Measurements from ENCODE around the gene EBLN1. TPM values are rescaled to one million over a fixed set of nuclear protein-coding genes. Genes with fewer than 3 reads are reported as not detected.

EBLN1 gene
- total and polyA plus RNA-seq, 9 of the 15 experiments (the other 6 are each of a cell fraction or from before 2014, with no cell fraction given) = 0.06 to 3.1 (median 0.80) TPM

GRCh38 chr10:22253580-22253882 lies 35.7 kb upstream of the EBLN1 start:
- TF ChIP-seq PHF20 (IDR thresholded peaks at IDR 0.05; ENCODE audit: partially characterized antibody) (no peak), ZNF589 (CRISPR knock-in tag; IDR thresholded peaks at IDR 0.05; ENCODE audit: low read depth) (no peak), MCM3 (IDR thresholded peaks at IDR 0.05) (no peak), CREB5 (CRISPR knock-in tag; IDR thresholded peaks at IDR 0.05) (no peak), ZBTB7A (IDR thresholded peaks at IDR 0.05; ENCODE audit: borderline replicate concordance, control insufficient read depth, low read depth, low read length) (no peak), TFAM (CRISPR knock-in tag; conservative IDR thresholded peaks at IDR 0.05) (no peak), ZBTB33 (CRISPR knock-in tag; IDR thresholded peaks at IDR 0.05) (peak; percentile 69), POLR2H (tag; IDR thresholded peaks at IDR 0.05; ENCODE audit: low read depth) (no peak)
- Histone ChIP-seq H3K27ac (ENCODE audit: extremely low read depth, low read depth, low read length) (no peak overlapping the region), H3K36me3 (ENCODE audit: control insufficient read depth, insufficient read depth, low read length) (no peaks in the 10 kb centered on the region), H2AFZ (ENCODE audit: low read depth, low read length) (no peak overlapping the region), H3K27me3 (ENCODE audit: control insufficient read depth in 2 of 2, insufficient read depth in 2 of 2, low read length in 2 of 2) (no peaks in the 10 kb centered on the region), H3K4me1 (replicated peaks in 1 of 2; ENCODE audit: control insufficient read depth in 2 of 2, insufficient read depth in 2 of 2, low read length in 2 of 2) (no peaks in the 10 kb centered on the region; a peak in 1 of 5 replicates), H3K9ac (ENCODE audit: insufficient read depth in 1 of 2, low read depth in 2 of 2, low read length in 2 of 2) (no peak overlapping the region), H3K9me1 (ENCODE audit: control insufficient read depth, insufficient read depth, low read length) (no peaks in the 10 kb centered on the region), H3K4me2 (ENCODE audit: insufficient read depth, low read length) (no peak overlapping the region), H3K79me2 (ENCODE audit: control insufficient read depth, insufficient read depth, low read length) (no peaks in the 10 kb centered on the region), H3K9me3 (replicated peaks; ENCODE audit: control insufficient read depth, insufficient read depth, low read depth, low read length) (peaks cover 2% of the 10 kb centered on the region; the same call in 1 of the 2 replicates), H4K20me1 (replicated peaks; ENCODE audit: control insufficient read depth, insufficient read depth, low read length) (no peaks in the 10 kb centered on the region), H3K4me3 (no peak overlapping the region)
- FAIRE-seq = no peak
- ChIA-PET POLR2A (no interaction called here), CTCF (ENCODE audit: low intra/inter-chr PET ratio) (no interaction called here)
- intact Hi-C loops (cut with micrococcal nuclease) (loop anchor here (10.0 kb wide), 1 partner anchor 281 kb away; no protein-coding TSS in a partner anchor), in situ Hi-C loops (cut with MboI) (no loop called here)
- no peak for ATAC-seq
- DNase-seq (ENCODE audit: extremely low read depth in 1 of 4, low spot score in 3 of 4) = no peak
- BruUV-seq (replicated peaks) = no TSS peak
- WGBS (ENCODE audit: insufficient coverage, low coverage, missing lambda C conversion rate) = 96% methylated on average over 17 of the region's 24 CpGs

All from K562 (cell line).